ENCODE results near the gene MDK.

DNA sequence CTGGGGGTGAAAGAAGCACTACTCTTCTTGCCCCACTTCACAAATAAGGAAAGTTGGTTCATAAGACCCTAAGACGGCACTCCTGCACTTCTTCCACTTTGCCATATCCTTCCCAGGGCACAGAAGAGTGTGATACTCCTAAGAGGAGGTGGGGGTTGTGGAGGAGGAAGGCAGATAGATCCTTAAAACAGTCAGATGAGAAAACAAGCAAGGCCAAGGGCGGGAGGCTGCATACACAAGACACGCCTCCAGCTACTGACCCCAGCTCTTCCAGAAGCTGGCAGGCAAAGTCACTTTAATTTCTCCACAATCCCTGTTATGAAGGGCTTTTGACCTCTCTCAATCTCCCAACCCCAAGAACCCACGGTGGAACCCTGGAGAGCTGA lies 11.8 kb downstream of the MDK start:
- TF ChIP-seq EZH2 (IDR thresholded peaks at IDR 0.05) (no peak), POLR2AphosphoS5 (IDR thresholded peaks at IDR 0.05; ENCODE audit: borderline replicate concordance, low read depth, low read length) (no peak)
